AG10803 (cell line): ENCODE results near the gene ATP8B3.

Experiments used
- DNase-seq: peaks from one replicate; pipeline ENCODE4 v3.0.0; 2010; ENCODE audit warnings: low read depth
- H3K4me3 ChIP-seq: 2 replicates; pipeline ENCODE4 v1.5.1; 2011; ENCODE audit warnings: mild to moderate bottlenecking, low read length, control low read depth
- CTCF ChIP-seq: conservative IDR thresholded peaks from 2 replicates; pipeline ENCODE4 v1.5.1; 2011; ENCODE audit warnings: mild to moderate bottlenecking, low read length, control low read depth, inconsistent platforms

Gene ATP8B3

GRCh38 chr19:1796395-1797142, 15.5 kb downstream of the ATP8B3 start:
- DNase-seq: no peak
- no peak for TF ChIP-seq CTCF
- H3K4me3 ChIP-seq: no peak overlapping the region

- TF ChIP-seq CTCF: no peak
- no peak overlapping the region for H3K4me3 ChIP-seq
- no peak for DNase-seq
Observed at GRCh38 chr19:1794424-1795172, 17.5 kb downstream of the ATP8B3 start.

- no peak for DNase-seq
- H3K4me3 ChIP-seq: no peak overlapping the region
- no peak for TF ChIP-seq CTCF
Observed at GRCh38 chr19:1791879-1792278, 20.2 kb downstream of the ATP8B3 start.

- TF ChIP-seq CTCF: no peak
- no peak overlapping the region for H3K4me3 ChIP-seq
- DNase-seq: no peak
Observed at GRCh38 chr19:1790054-1790792, 21.9 kb downstream of the ATP8B3 start.

GRCh38 chr19:1789261-1790041, 22.6 kb downstream of the ATP8B3 start:
- TF ChIP-seq CTCF: no peak
- H3K4me3 ChIP-seq: no peak overlapping the region
- no peak for DNase-seq

- TF ChIP-seq CTCF: no peak
- H3K4me3 ChIP-seq: no peak overlapping the region
- no peak for DNase-seq
Observed at GRCh38 chr19:1787116-1787515, 25.0 kb downstream of the ATP8B3 start.
